Activated CD4-positive, alpha-beta T cell treated with anti-CD3 and anti-CD28 coated beads for 1 hour (primary cell): ENCODE measurements around the gene TMEM43.

ENCODE experiments used
- DNase-seq: peaks from one replicate; pipeline ENCODE4 v3.0.0-alpha.2; 2020

Gene TMEM43

DNA sequence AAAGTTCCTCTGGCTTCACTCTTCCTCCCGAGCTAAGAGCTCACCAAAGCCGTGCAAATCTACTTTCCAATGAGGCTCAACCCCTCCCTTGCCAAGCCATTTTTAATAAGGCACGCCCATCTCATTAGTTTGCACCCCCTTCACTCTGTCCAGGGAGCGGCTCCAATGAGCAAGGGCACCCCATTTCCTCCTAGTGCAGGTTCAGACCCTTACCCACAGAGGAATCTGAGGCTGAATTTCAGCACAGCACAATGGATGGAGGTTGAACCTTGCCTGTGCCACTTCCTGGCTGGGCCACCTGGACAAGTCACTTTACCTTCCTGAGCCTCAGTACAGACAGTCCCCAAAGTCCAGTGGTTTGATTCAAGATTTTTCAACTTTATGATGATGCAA lies 28.1 kb downstream of the TMEM43 start:
- DNase-seq = no peak

DNA sequence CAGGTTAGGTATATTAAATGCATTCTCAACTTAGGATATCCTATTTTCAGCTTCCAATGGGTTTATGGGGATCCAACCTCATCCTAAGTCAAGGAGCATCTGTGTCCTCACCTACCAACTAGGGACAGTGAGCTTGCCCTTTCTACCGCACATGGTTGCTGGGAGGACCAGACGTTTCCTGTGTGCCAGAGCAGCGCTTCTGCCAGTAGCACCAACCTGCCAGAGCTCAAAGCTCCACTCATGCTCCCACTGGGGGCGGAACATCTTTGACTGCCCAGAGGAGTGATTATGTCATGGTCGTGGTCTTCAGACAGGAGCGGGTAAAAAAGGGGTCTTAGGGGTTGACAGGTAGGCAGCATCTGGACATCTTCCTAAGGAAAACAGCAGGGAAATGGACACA lies 28.8 kb downstream of the TMEM43 start:
- no peak for DNase-seq

DNA sequence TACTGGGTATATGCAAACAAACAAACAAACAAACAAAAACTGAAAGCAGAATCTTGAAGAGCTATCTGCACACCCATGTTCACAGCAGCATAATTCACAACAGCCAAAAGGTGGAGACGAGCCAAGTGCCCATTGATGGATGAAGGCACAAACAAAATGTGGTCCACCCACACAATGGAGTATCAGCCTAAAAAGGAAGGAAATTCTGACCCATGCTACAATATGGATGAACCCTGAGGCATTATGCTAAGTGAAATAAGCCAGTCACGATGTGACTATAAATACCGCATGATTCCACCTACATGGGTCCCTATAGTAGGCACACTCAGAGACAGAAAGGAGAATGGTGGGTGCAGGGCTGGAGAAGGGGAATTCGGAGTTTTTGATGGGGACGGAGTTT lies 29.4 kb downstream of the TMEM43 start:
- DNase-seq = no peak

DNA sequence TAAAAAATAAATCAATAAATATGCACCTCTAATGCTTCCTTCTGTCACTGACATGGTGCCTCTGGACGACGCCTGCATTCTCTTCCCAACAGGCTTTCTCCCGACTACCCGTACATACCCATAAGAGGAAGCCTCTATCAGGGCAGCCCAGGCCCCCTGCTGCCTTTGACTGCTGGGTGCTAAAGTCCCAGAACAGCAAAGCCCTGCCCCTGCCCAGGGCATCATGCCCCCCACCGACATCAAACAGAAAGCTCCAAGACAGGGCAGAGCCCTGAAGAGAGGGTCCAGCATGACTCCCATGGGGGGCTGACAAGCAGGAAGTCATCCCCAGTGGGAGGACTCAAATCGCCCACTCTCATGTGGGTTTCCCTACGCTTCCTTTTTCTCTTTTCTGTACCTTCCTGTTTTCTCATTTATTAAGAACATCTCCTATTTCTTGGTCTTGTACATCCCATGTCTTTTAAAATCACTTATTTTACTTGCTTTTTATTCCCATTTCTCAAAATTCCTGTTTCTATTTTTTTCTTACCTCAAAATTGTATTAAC lies 30.1 kb downstream of the TMEM43 start:
- DNase-seq = no peak

DNA sequence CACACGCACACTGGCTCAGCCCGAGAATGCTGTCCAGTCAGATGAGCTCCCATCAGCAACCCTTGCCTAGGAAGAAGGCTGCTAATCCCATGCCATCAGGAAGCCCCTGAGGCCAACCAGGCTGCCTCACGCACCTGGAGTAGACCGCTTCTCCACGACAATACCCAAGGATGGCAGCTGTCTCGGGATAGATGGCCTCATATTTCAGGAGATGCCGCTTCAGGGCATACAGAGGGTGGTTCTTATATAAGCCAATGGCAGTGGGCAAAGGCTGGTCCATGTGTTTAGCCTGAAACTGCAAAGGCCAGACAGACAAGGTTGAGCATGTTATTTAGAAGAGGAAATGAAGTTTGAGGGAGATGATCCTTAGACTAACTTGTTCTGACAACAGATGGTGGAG lies 31.3 kb downstream of the TMEM43 start:
- no peak for DNase-seq

DNA sequence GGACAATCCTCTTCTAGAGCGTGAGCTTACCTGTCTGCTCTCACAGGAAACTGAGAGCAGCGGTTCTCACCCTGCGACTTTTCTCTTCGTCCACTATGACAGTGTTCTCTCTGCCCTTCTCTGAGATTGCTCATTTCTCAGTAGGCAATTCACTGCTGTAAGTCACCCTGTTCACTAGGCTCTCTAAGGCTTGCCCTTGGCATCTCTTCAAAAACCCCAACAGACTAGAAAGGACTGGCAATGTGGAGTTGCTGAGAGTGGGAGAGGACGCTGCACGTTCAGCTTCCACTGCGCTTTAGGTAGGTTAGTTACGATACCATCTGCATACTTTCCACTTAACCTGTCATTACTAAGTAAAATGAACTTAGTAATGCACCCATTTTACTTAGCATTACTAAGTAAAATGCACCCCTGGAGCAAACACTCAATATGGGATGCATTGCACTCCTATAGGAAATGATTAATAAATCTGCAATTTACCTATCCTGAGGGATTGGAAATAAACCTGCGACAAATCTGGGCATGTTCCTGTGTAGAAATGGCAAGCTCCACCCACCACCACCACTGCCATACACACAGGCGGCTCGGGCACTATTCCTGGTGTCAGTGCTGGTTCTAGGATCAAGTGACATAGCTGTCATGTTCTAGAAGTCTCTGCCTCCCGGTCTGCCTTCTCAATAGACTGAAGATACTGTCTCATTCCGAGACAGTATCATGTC lies 32.1 kb downstream of the TMEM43 start:
- DNase-seq = no peak

DNA sequence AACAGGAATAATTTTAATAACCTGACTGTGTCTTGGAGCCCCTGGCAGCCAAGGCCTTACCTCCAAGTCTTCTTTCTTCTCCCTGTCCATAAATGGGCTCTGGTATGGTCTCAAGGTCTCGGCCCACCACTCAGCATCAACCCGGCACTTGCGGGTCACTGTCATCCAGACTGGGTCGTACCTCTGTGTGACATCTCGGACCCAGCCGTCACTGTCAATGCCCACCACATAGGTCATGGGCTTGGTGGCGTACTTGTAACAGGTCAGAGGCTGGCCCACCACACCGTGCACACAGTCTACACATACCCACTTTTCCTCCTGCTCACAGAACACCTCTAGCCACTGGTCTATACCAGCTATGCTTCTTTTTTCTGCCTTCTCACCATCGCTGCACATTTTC lies 33.1 kb downstream of the TMEM43 start:
- no peak for DNase-seq

DNA sequence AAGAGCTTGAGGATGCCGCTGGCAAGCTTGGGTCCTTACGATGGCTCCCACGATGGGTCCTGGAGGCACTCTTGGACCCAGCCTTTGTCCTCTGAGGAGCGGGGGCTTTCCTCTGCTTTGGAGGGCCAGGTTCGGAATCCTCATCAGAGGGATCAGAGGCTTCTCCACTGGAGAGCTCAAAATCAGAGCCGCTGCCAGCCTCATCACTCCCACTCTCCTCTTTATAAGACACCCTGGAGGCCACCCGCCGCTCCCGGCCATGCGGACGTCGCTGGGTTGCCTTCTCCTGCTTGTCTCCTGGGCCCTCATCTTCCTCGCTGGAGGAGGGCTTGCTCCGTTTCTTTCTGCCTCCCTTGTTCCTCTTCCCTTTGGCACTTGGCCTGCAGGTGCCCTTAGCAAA lies 33.5 kb downstream of the TMEM43 start:
- DNase-seq = no peak

DNA sequence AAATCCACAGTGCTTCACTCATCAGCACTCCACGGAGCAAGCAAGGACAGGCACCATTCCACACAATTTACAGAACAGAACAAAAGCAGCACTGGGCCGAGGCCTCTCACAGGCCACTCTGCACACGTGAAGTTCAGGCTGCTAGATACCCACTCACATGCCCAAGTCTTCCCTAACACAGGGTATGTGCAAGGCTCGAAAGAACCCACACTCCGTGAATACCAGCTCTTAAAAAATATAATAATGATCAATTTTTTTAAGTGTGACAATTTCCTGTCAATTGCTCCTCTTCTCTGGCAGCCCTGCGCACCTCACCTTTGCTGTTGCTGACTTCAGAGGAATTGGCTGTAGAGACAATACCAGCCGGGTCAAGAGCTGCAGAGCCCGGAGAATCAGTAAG lies 34.6 kb downstream of the TMEM43 start:
- no peak for DNase-seq

DNA sequence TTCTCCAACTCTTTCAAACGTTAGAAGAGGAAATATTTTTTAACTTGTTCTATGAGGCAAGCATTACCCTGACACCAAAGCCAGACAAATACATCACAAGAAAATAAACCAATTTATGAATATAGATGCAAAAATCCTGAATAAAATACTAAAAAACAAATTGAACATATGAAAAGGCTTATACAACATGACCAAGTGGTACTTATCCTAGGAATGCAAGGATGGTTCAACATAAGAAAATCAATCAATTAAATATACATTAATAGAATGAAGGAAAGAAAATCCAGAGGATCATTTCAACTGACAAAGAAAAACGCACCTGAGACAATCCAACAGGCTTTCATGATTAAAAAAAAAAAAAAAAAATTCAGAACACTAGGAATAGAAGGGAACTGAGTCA lies 36.4 kb downstream of the TMEM43 start:
- no peak for DNase-seq

DNA sequence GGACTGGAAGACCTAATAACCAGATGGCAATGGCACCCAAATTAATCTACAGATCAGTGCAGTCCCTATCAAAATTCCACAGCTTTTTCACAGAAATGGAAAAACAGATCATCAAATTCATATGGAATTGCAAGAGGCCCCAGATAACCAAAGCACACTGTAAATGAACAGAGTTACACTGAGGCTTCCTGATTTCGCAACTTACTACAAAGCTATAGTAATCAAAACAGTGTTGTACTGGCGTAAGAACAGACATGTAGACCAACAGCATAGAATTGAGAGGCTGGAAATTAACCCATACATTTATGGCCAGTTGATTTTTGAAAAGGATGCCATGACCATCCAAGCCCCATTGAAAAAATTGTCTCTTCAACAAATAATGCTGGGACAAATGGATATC lies 37.3 kb downstream of the TMEM43 start:
- DNase-seq = no peak

DNA sequence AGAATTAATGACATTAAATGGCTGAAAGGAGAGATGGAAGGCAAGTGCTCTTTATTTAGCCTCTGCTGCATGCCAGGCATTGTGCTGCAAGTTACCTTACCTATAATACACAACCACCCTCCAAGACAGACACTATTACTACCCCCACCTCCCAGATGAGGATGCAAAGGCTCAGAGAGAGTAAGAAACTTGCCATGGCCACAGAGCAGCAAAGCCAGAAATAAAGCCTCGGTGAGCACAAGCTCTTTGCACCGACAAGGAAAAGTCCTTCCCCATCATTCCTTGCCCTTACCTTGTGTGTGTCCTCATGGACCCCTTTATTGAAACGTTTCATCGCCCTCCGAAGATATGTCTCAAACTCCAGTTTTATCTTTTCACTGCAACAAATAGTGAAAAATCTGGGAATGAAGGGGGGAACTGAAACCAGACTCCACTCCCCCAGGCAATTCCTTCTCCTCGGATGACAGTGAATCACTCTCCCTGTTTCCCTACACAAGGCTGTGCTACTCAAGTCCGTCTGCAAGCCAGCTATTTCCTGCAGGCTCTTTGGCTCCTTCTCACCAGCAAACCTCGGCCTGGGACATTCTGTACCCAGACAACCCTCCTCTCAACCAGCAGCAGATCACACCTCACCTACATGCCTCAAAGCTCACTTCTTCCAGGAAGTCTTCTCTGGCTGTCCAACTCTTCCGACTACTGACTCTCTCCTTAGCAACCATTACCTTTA lies 42.2 kb downstream of the TMEM43 start:
- DNase-seq = no peak

DNA sequence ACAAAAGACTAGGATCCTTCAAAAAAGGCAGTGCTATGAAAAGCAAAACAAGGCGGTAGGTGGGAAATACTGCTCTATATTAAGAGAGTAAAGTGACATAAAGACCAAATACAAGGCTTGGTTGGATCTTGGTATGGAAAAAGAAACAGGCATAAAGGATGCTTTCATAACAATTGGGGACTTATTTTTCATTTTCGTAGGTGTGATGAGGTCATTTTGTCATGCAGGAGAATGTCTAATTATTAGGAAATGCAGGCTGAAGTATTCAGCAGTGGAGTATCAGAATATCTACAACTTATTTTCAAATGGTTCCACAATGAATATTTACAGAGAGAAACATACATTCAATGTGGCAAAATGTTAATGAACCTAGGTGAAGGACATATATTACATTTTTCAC lies 44.6 kb downstream of the TMEM43 start:
- no peak for DNase-seq

DNA sequence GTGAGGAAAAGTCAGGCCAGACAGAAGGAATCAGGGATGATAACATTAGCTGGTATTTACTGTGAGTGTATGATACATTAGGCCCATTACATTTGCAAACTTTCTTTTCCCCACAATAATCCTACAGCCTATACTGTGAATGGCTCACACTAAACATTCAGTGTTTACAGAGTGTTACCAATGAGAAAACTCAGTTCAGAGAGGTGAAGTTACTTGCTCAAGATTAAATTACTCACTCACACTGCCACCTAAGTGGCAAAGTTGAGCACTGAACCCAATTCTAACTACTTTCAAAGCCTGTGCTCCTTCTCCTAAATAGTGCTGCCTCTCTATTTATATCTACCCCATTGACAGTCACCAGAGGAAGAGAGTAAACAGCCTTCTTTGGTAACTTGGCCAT lies 45.0 kb downstream of the TMEM43 start:
- no peak for DNase-seq

DNA sequence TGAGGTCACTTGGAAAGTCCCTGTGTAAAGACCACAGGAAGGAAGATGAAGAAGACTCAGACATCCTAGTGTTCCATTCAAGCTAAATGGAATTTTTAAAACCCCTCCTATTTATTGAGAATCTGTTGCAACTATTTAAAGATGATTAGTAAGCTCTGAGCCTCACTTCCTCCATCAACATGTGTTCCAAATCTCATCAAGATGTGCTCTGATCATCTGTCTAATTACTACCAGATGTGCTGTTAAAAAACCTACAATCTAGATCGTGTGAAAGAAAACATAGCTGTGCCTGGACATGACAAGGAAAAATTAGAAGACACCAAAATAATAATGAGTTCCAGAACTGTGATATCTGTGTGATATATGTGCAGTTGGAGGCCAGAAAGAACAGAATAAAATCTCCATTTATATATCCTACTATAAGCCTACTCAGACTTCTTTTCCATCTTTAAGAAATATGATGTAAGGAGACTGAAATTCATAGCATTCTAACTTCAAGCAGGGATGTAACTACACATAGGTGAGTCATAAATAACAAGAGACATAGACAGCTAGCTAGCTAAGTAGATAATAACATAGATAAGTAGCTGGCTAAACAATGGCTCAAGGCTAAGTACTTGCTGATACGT lies 45.8 kb downstream of the TMEM43 start:
- DNase-seq = no peak

DNA sequence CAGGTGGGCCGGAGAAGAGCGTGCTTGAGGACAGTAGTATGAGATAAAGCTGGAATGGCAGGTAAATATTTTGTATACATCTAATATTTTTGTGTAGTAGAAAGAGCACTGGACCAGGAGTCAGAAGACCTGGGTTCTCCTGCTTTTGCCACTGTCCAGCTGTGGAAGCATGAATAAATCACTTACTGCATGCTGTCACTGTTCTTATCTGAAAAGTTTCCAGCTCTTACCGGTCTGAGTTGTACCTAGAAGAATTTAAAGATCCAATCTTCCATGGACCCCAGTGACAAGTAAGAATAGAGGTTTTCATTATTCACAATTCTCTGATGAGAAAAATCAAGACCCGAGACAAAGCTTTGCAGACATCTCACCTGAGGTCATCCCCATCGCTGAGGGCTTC lies 47.6 kb downstream of the TMEM43 start:
- DNase-seq = no peak

DNA sequence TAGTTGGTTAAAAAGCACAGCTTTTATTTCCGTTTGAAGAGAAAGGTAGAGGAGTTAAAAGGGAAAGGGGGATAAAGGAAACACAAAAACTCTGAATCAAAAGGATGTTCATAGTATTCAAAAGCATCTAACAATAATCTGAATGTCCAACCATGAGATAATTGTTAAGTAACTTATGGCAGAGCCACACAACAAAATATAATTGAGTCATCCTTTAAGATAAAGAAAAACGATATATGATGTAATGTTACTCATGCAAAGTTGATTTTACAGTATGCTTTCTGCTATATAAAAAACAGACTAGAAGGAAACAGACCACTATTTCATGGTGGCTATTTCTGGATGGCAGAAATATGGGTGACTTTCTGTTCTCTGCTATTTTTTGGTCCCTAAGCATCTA lies 49.6 kb downstream of the TMEM43 start:
- DNase-seq = no peak

DNA sequence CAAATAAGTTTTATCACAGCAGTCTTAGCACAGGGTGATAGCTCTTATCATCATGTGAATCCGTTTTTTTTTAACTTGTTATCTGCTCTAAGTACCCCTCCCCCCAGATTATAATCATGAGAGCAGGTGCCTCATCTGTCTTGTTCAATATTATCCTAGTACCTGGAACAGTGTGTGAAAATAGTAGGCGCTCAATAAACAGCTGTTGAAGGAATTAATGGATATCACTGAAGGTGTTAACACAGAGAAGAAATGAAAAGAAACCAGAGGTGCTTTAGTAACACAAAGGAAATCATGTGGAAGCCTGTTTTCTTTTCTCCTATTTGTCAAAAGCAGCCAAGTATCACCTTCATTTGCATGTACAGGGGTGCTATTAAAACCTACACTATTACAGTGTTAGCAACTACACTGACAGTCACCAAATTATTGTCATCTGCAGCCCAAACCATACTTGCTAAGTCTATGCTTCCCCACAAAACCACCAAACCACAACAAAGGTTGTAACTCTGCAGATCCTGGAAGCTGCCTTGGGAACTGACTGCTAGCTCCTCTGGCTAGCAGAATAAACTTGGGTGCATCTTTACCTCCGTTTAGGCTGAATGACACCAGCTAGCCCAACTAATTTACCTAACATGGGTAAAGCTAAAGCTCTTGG lies 50.7 kb downstream of the TMEM43 start:
- DNase-seq = peak; percentile 29

DNA sequence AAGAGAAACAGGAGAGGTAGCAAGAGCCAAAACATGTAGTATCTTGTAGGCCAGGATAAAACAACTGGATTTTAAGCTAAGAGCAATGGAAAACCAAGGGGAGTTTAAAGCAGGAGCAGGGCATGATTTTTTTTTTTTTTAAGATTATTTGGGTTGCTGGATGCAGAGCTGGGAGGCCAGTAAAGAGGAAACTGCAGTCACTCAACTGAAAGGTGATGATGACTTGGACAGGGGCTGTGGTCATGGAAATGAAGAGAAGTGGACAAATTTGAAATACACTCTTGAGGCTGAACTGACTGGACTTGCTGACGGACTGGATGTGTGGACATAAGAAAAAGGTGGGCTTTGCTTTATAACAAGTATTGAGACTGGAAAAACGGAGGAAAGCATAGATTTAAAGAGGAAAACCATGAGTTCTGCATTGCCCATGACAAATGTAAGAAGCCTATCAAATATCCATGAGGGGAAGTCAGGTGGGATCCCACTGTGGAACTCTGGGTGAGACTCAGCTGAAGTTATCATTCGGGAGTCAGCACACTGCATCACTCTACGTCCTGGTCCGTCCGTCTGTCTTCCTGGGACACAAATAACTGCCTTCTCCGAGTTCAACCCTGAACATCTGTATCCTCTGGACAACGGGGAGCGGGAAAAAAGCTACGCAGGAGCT lies 52.9 kb downstream of the TMEM43 start:
- no peak for DNase-seq

DNA sequence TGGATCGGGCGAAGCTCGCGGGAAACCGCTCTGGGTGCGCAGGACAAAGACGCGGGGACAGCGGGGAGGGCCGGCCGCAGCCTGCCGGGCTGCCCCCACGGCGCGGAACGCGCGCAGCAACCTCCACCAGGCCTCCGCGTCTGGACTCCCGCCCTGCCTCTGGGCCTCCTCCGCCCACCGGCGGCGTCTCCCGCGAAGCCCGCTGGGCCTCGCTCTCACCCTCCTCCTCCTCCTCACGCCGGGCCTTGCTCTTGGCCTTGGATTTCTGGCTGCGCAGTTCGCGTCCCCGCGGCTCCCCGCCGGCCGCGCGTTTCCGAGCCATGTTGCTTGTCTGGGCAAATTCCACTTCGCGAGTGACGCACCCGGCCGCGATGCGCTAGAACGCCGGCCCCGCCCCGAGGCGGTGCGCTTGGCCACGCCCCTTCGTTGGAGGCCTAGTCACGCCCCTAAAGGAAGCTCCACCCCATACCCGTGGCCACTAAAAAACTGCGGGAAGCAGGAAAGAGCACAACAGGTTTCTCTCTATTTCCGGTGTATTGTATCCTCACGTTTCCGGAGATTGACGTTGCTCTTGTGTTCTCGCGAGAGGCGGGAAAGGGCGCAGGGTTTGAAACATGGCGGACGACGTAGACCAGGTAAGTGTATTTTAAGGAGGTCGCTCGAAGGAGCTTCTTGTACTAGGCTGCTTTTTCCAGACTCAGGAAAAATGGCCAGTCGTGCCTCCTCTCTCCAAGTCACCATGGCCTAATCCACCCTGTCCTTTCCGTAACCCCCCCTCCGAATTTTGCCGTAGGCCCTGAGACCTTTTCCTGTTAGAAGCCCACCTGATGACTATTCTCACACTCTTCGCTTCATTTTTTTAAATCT lies 53.6 kb downstream of the TMEM43 start, which contains the start of the genes LSM3 and XPC:
TSS of gene LSM3 (plus strand) at position 571 of the 867 bp plus-strand sequence. CDS start at position 615, 44 bp downstream.
TSS of gene XPC (minus strand) at position 355 of the 867 bp plus-strand sequence. CDS start at position 322, 33 bp downstream.
- peak; percentile 98 for DNase-seq

DNA sequence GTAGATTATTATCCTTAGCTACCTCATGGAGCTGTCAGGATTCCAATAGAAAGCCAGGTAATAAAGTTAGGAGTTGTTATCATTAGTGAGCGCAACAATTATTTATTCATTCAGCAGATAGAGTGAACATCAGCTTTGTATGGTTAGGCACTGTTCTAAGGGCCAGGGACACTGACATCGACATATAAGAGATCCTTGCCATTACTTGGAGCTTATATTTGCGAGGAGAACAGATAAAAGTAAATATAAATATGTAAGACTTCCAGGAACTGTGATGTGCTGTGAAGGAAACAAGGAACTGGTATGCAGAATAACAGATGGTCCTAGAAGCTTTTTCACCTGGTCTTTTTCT lies 54.2 kb downstream of the TMEM43 start:
- no peak for DNase-seq

DNA sequence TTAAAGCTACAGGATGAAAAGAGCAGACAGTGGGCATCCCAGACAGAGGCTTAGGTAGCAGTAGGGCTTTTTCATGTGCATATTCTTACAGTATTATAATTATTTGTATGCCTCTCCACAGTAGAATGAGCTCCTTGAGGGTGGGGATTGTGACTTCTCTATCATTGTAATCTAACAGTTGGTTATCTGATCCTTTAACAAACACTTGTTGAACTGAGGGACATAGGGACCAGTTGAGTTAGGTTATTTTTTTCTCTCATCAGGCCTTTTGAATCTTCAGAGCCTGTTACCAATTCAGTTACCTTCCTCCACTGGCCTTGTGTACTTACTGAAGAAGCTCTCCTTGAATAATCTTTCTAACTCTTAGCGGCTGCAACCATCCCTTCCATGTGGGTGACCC lies 54.9 kb downstream of the TMEM43 start:
- no peak for DNase-seq
